GM23338 (cell line): Measurements from ENCODE around the gene TRAF3. TPM values are rescaled to one million over a fixed set of nuclear protein-coding genes. Genes with fewer than 3 reads are reported as not detected.

ENCODE experiments used
- ATAC-seq: fragments of 200-7000 bp; cut with Tn5 transposase; 3 replicates; pipeline ENCODE4 v1.9.1; 2020
- DNase-seq: peaks from one replicate; pipeline ENCODE4 v3.0.0-alpha.2; 2015; ENCODE audit warnings: low spot score
- H2AFZ ChIP-seq: fragments of 200-600 bp; sonication (generic); 2 replicates; pipeline ENCODE4 v1.8.0; 2016; ENCODE audit warnings: antibody characterized with exemption, mild to moderate bottlenecking, moderate library complexity
- H3F3A ChIP-seq: fragments of 200-600 bp; sonication (generic); replicated peaks from 2 replicates; pipeline ENCODE4 v1.8.0; 2017; ENCODE audit warnings: antibody characterized with exemption, mixed run types, low read depth
- H3K27ac ChIP-seq: fragments of 200-600 bp; sonication (generic); 2 replicates; pipeline ENCODE4 v1.6.1; 2016; ENCODE audit warnings: low read depth
- H3K27me3 ChIP-seq: fragments of 200-600 bp; sonication (generic); 2 replicates; pipeline ENCODE4 v1.8.0; 2016; ENCODE audit warnings: mild to moderate bottlenecking, mixed run types, moderate library complexity; ENCODE audit not compliant: insufficient read depth
- H3K36me3 ChIP-seq: fragments of 200-600 bp; sonication (generic); 2 replicates; pipeline ENCODE4 v1.8.0; 2016; ENCODE audit warnings: mild to moderate bottlenecking; ENCODE audit not compliant: insufficient read depth
- H3K4me1 ChIP-seq: fragments of 200-600 bp; sonication (generic); 2 replicates; pipeline ENCODE4 v1.8.0; 2016; ENCODE audit warnings: mild to moderate bottlenecking, moderate library complexity; ENCODE audit not compliant: insufficient read depth
- H3K4me2 ChIP-seq: fragments of 200-600 bp; sonication (generic); 2 replicates; pipeline ENCODE4 v1.7.1; 2017; ENCODE audit warnings: mixed run types
- H3K4me3 ChIP-seq: fragments of 200-600 bp; sonication (generic); 2 replicates; pipeline ENCODE4 v1.6.1; 2016; ENCODE audit warnings: mixed run types
- H3K79me2 ChIP-seq: fragments of 200-600 bp; sonication (generic); replicated peaks from 2 replicates; pipeline ENCODE4 v1.8.0; 2017; ENCODE audit warnings: mild to moderate bottlenecking; ENCODE audit not compliant: insufficient read depth
- H3K9me2 ChIP-seq: fragments of 200-600 bp; sonication (generic); 2 replicates; pipeline ENCODE4 v1.8.0; 2017; ENCODE audit not compliant: insufficient read depth
- H4K20me1 ChIP-seq: fragments of 200-600 bp; sonication (generic); replicated peaks from 2 replicates; pipeline ENCODE4 v1.8.0; 2017; ENCODE audit warnings: mild to moderate bottlenecking; ENCODE audit not compliant: insufficient read depth
- H3K27ac Mint-ChIP-seq: 2 replicates; pipeline ENCODE4 v1.8.0; 2020; ENCODE audit warnings: inconsistent platforms, mild to moderate bottlenecking, moderate library complexity, mixed read lengths
- H3K27me3 Mint-ChIP-seq: 3 replicates; pipeline ENCODE4 v1.8.0; 2022; ENCODE audit warnings: low read depth, mild to moderate bottlenecking, moderate library complexity, mixed read lengths, inconsistent platforms; ENCODE audit not compliant: insufficient read depth, poor library complexity
- H3K36me3 Mint-ChIP-seq: 3 replicates; pipeline ENCODE4 v1.8.0; 2021; ENCODE audit warnings: low read depth, mild to moderate bottlenecking, inconsistent platforms, moderate library complexity, mixed read lengths
- H3K4me1 Mint-ChIP-seq: 3 replicates; pipeline ENCODE4 v1.8.0; 2020; ENCODE audit warnings: mild to moderate bottlenecking, inconsistent platforms, mixed read lengths
- H3K4me3 Mint-ChIP-seq: 3 replicates; pipeline ENCODE4 v1.8.0; 2021; ENCODE audit warnings: moderate library complexity, mild to moderate bottlenecking, inconsistent platforms, mixed read lengths
- H3K9me3 Mint-ChIP-seq: 3 replicates; pipeline ENCODE4 v1.8.0; 2020; ENCODE audit warnings: moderate library complexity, mild to moderate bottlenecking, inconsistent platforms, mixed read lengths
- CREB1 ChIP-seq: fragments of 250-450 bp; sonication (Bioruptor Pico); IDR thresholded peaks from 2 replicates; pipeline ENCODE4 v1.5.0; 2020; ENCODE audit warnings: low read depth, mild to moderate bottlenecking, moderate library complexity
- EZH2 ChIP-seq: fragments of 200-600 bp; sonication (generic); IDR thresholded peaks from one replicate; pipeline ENCODE4 v1.8.0; 2017; ENCODE audit warnings: antibody characterized with exemption, mild to moderate bottlenecking, low read depth; ENCODE audit not compliant: unreplicated experiment
- EZH2phosphoT487 ChIP-seq: fragments of 200-600 bp; sonication (generic); IDR thresholded peaks from one replicate; pipeline ENCODE4 v1.8.1; 2018; ENCODE audit warnings: antibody characterized with exemption; ENCODE audit not compliant: unreplicated experiment
- JUNB ChIP-seq: IDR thresholded peaks from one replicate; pipeline ENCODE4 v1.6.1; 2016; ENCODE audit warnings: antibody characterized with exemption; ENCODE audit not compliant: unreplicated experiment
- NANOG ChIP-seq: IDR thresholded peaks from 2 replicates; pipeline ENCODE4 v1.6.1; 2016; ENCODE audit warnings: antibody characterized with exemption, borderline replicate concordance
- POLR2AphosphoS5 ChIP-seq: IDR thresholded peaks from 2 replicates; pipeline ENCODE4 v1.6.1; 2016; ENCODE audit warnings: antibody characterized with exemption, low read depth
- STAT1 ChIP-seq: IDR thresholded peaks from one replicate; pipeline ENCODE4 v1.6.1; 2016; ENCODE audit warnings: antibody characterized with exemption; ENCODE audit not compliant: unreplicated experiment
- ZNF114 ChIP-seq: fragments of 250-450 bp; sonication (Bioruptor Pico); IDR thresholded peaks from 2 replicates; pipeline ENCODE4 v1.5.0; 2020; ENCODE audit warnings: mild to moderate bottlenecking, moderate library complexity
- ZNF331 ChIP-seq: fragments of 250-450 bp; sonication (Bioruptor Pico); IDR thresholded peaks from 2 replicates; pipeline ENCODE4 v1.5.0; 2020; ENCODE audit warnings: low read depth, mild to moderate bottlenecking, moderate library complexity
- polyA plus RNA-seq: library from polyadenylated mRNA; unstranded; fragments of >200 nt; fragmentation: Nextera tagmentation; extraction: Ambion mirVana; gene quantifications from 2 replicates; pipeline ENCODE4 v1.2.1, GENCODE V29; 2016
- total RNA-seq: library from RNA; depleted of rRNA; stranded (reverse); fragments of >200 nt; shearing (Covaris generic); gene quantifications from 2 replicates; pipeline ENCODE4 v1.2.3, GENCODE V29; 2014
- TF ChIP-seq, protein P1 (sequence below), 2 experiments: fragments of 200-600 bp in 1 of 2; sonication (generic) in 1 of 2; conservative IDR thresholded peaks; 2 replicates each; pipeline versions ENCODE4 v1.5.1 to v1.6.1; 2016 to 2017; ENCODE audit warnings: antibody characterized with exemption in 2 of 2, low read depth in 2 of 2, mild to moderate bottlenecking in 2 of 2, moderate library complexity in 1 of 2
- TF ChIP-seq, protein P2 (sequence below): IDR thresholded peaks from one replicate; pipeline ENCODE4 v1.6.1; 2018; ENCODE audit warnings: antibody characterized with exemption; ENCODE audit not compliant: unreplicated experiment
- TF ChIP-seq, protein P3 (sequence below): fragments of 250-450 bp; sonication (Bioruptor Pico); IDR thresholded peaks from 2 replicates; pipeline ENCODE4 v1.5.0; 2020; ENCODE audit warnings: mild to moderate bottlenecking, moderate library complexity
- TF ChIP-seq, protein P4 (sequence below): IDR thresholded peaks from 2 replicates; pipeline ENCODE4 v1.6.1; 2016; ENCODE audit warnings: antibody characterized with exemption

Gene TRAF3
- total and polyA plus RNA-seq, 2 experiments from 2014 or later, result 3.7 to 9.3 TPM

DNA sequence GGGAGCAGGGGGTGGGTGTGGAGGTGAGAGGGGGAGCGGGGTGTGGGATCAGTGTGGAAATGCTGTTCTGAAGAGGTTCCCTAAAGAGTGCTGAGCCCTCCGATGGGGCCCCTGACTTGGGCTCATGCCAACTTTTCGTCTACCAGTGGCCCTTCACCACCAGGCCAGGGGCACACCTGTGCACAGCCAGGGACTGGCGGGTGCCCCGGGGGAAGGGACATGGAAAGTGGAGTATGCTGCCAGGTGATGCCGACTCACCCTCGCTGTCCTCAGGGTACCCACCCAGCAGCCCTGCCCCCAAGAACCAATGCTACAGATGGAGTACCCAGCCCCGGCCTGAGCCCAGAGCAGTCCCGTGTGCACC, 171.4 kb downstream of the TRAF3 start:
- Histone ChIP-seq H3K27ac (no peak overlapping the region), H2AFZ (no peak overlapping the region), H3K4me3 (no peak overlapping the region), H4K20me1 (no peaks in the 10 kb centered on the region; the same call in 1 of the 2 replicates), H3K9me2 (no peaks in the 10 kb centered on the region), H3K4me1 (no peaks in the 10 kb centered on the region), H3K79me2 (no peaks in the 10 kb centered on the region), H3K27me3 (no peaks in the 10 kb centered on the region), H3K36me3 (peaks cover 20% of the 10 kb centered on the region), H3K4me2 (no peak overlapping the region), H3F3A (no peaks in the 10 kb centered on the region)
- H3K9me3 Mint-ChIP-seq, result no peaks in the 10 kb centered on the region
- ATAC-seq (no peak), DNase-seq (no peak)
- H3K27me3 Mint-ChIP-seq, result peaks cover 2% of the 10 kb centered on the region
- no peak overlapping the region for H3K4me3 Mint-ChIP-seq
- TF ChIP-seq NANOG, result no peak
- TF ChIP-seq STAT1, result no peak
- TF ChIP-seq ZNF114 (CRISPR knock-in tag), result no peak
- TF ChIP-seq, protein P1, sequence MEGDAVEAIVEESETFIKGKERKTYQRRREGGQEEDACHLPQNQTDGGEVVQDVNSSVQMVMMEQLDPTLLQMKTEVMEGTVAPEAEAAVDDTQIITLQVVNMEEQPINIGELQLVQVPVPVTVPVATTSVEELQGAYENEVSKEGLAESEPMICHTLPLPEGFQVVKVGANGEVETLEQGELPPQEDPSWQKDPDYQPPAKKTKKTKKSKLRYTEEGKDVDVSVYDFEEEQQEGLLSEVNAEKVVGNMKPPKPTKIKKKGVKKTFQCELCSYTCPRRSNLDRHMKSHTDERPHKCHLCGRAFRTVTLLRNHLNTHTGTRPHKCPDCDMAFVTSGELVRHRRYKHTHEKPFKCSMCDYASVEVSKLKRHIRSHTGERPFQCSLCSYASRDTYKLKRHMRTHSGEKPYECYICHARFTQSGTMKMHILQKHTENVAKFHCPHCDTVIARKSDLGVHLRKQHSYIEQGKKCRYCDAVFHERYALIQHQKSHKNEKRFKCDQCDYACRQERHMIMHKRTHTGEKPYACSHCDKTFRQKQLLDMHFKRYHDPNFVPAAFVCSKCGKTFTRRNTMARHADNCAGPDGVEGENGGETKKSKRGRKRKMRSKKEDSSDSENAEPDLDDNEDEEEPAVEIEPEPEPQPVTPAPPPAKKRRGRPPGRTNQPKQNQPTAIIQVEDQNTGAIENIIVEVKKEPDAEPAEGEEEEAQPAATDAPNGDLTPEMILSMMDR (conservative IDR thresholded peaks at IDR 0.05; ENCODE audit: low read depth in 2 of 2), result no peak
- TF ChIP-seq EZH2, result no peak
- TF ChIP-seq POLR2AphosphoS5, result no peak
- TF ChIP-seq CREB1, result no peak
- TF ChIP-seq, protein P2, sequence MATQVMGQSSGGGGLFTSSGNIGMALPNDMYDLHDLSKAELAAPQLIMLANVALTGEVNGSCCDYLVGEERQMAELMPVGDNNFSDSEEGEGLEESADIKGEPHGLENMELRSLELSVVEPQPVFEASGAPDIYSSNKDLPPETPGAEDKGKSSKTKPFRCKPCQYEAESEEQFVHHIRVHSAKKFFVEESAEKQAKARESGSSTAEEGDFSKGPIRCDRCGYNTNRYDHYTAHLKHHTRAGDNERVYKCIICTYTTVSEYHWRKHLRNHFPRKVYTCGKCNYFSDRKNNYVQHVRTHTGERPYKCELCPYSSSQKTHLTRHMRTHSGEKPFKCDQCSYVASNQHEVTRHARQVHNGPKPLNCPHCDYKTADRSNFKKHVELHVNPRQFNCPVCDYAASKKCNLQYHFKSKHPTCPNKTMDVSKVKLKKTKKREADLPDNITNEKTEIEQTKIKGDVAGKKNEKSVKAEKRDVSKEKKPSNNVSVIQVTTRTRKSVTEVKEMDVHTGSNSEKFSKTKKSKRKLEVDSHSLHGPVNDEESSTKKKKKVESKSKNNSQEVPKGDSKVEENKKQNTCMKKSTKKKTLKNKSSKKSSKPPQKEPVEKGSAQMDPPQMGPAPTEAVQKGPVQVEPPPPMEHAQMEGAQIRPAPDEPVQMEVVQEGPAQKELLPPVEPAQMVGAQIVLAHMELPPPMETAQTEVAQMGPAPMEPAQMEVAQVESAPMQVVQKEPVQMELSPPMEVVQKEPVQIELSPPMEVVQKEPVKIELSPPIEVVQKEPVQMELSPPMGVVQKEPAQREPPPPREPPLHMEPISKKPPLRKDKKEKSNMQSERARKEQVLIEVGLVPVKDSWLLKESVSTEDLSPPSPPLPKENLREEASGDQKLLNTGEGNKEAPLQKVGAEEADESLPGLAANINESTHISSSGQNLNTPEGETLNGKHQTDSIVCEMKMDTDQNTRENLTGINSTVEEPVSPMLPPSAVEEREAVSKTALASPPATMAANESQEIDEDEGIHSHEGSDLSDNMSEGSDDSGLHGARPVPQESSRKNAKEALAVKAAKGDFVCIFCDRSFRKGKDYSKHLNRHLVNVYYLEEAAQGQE, result no peak
- no peak for TF ChIP-seq JUNB
- TF ChIP-seq, protein P3, sequence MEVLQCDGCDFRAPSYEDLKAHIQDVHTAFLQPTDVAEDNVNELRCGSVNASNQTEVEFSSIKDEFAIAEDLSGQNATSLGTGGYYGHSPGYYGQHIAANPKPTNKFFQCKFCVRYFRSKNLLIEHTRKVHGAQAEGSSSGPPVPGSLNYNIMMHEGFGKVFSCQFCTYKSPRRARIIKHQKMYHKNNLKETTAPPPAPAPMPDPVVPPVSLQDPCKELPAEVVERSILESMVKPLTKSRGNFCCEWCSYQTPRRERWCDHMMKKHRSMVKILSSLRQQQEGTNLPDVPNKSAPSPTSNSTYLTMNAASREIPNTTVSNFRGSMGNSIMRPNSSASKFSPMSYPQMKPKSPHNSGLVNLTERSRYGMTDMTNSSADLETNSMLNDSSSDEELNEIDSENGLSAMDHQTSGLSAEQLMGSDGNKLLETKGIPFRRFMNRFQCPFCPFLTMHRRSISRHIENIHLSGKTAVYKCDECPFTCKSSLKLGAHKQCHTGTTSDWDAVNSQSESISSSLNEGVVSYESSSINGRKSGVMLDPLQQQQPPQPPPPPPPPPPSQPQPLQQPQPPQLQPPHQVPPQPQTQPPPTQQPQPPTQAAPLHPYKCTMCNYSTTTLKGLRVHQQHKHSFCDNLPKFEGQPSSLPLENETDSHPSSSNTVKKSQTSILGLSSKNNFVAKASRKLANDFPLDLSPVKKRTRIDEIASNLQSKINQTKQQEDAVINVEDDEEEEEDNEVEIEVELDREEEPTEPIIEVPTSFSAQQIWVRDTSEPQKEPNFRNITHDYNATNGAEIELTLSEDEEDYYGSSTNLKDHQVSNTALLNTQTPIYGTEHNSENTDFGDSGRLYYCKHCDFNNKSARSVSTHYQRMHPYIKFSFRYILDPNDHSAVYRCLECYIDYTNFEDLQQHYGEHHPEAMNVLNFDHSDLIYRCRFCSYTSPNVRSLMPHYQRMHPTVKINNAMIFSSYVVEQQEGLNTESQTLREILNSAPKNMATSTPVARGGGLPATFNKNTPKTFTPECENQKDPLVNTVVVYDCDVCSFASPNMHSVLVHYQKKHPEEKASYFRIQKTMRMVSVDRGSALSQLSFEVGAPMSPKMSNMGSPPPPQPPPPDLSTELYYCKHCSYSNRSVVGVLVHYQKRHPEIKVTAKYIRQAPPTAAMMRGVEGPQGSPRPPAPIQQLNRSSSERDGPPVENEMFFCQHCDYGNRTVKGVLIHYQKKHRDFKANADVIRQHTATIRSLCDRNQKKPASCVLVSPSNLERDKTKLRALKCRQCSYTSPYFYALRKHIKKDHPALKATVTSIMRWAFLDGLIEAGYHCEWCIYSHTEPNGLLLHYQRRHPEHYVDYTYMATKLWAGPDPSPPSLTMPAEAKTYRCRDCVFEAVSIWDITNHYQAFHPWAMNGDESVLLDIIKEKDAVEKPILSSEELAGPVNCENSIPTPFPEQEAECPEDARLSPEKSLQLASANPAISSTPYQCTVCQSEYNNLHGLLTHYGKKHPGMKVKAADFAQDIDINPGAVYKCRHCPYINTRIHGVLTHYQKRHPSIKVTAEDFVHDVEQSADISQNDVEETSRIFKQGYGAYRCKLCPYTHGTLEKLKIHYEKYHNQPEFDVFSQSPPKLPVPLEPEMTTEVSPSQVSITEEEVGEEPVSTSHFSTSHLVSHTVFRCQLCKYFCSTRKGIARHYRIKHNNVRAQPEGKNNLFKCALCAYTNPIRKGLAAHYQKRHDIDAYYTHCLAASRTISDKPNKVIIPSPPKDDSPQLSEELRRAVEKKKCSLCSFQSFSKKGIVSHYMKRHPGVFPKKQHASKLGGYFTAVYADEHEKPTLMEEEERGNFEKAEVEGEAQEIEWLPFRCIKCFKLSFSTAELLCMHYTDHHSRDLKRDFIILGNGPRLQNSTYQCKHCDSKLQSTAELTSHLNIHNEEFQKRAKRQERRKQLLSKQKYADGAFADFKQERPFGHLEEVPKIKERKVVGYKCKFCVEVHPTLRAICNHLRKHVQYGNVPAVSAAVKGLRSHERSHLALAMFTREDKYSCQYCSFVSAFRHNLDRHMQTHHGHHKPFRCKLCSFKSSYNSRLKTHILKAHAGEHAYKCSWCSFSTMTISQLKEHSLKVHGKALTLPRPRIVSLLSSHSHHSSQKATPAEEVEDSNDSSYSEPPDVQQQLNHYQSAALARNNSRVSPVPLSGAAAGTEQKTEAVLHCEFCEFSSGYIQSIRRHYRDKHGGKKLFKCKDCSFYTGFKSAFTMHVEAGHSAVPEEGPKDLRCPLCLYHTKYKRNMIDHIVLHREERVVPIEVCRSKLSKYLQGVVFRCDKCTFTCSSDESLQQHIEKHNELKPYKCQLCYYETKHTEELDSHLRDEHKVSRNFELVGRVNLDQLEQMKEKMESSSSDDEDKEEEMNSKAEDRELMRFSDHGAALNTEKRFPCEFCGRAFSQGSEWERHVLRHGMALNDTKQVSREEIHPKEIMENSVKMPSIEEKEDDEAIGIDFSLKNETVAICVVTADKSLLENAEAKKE, result no peak
- TF ChIP-seq, protein P4, sequence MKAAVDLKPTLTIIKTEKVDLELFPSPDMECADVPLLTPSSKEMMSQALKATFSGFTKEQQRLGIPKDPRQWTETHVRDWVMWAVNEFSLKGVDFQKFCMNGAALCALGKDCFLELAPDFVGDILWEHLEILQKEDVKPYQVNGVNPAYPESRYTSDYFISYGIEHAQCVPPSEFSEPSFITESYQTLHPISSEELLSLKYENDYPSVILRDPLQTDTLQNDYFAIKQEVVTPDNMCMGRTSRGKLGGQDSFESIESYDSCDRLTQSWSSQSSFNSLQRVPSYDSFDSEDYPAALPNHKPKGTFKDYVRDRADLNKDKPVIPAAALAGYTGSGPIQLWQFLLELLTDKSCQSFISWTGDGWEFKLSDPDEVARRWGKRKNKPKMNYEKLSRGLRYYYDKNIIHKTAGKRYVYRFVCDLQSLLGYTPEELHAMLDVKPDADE, result no peak
- TF ChIP-seq EZH2phosphoT487, result no peak
- TF ChIP-seq ZNF331 (CRISPR knock-in tag), result no peak
- no peaks in the 10 kb centered on the region for H3K4me1 Mint-ChIP-seq
- peaks cover 75% of the 10 kb centered on the region for H3K36me3 Mint-ChIP-seq
- no peak overlapping the region for H3K27ac Mint-ChIP-seq
